Putamen (tissue), 1 donor: ENCODE measurements around the gene NT5C1A.

ENCODE experiments used
- DNase-seq: peaks from one replicate; pipeline ENCODE4 v3.0.0-alpha.2; 2016; ENCODE audit warnings: low spot score

Gene NT5C1A

GRCh38 chr1:39689635-39690034 lies 17.7 kb upstream of the NT5C1A start:
- DNase-seq, result no peak

DNA sequence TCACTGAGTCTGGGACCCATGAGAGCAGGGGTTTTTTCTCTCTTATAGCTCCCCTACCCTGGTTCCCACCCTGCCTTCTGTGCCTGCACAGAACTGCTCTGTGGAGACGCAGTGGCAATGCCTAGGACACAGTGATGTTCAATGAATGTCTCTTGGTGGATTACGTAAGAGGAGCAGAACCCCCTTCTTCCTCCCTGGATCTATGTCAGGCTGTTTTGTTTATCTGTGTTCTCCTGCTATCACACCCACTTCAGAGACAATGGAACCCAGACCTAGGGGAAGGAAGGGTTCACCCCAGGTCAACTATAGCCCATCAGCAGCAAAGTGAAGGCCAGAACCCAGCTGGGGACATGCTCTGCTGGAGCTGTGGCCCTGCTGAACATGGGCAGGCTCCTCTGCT lies 17.3 kb upstream of the NT5C1A start:
- DNase-seq, result no peak

- no peak for DNase-seq
Measured at GRCh38 chr1:39688706-39689105, 16.8 kb upstream of the NT5C1A start.

DNA sequence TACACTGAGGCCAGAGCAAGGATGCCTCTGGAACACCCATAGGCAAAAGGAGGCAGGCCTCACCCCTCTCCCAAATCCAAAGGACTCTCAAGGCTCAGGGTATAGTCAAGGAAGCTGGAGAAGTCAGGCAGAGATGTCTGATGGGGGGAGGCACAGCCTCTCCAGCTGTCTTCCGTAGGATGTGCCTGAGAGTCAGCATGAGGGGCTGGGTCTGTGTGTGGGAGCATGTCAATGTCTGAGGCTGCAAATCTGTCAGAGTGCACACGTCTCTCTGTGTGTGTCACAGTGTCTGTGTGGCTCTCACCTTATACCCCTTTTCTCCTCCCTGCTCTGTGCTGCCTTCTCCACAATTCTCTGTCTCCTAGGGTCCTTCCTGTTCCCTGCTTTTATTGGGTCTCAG lies 15.3 kb upstream of the NT5C1A start:
- DNase-seq, result peak; percentile 75

GRCh38 chr1:39685071-39685470 lies 13.2 kb upstream of the NT5C1A start:
- no peak for DNase-seq

DNA sequence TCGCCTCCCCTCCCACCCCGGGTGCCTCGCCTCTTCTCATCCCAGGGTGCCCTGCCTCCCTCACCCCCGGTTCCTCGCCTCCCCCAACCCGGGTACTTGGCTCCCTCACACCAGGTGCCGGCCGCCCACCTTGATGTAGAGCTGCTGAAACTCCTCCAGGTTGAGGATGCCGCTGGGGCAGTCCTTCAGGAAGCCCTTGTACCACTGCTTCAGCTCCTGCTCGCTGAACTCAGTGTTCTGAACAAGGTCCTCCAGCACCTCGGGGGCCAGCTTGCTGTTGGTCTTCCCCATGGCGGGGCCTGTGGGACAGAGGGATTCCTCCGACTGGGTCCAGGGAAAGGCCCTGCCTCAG lies 12.4 kb upstream of the NT5C1A start:
- no peak for DNase-seq

DNA sequence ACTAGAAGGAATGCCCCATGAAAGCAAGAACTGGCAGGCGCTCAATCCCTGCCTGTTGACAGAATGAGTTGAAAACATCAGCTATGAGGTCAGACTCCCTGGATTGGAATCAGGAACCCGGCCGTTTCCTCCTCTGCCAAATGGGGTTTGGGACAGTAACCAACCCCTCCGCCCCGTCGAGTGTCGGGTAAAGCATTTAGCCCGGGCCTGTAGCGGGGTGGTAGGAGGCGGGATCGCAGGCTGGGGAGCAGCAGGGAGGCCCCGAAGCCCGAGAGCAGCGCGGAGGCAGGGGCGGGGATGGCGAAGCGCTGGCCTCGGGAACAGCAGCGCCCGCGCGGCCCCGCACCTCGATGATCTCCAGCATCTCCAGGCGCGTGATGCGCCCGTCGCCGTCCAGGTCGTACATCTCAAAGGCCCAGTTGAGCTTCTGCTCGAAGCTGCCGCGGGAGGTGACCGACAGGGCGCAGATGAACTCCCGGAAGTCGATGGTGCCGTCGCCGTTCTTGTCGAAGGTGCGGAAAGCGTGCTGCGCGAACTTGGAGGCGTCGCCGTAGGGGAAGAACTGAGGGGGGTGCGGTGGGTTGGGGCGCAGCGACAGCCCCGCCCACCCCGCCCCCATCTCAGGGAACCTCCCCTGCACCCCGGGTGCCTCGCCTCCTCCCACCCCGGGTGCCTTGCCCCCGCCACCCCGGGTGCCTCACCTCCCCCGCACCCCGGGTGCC lies 11.8 kb upstream of the NT5C1A start:
- DNase-seq, result no peak

DNA sequence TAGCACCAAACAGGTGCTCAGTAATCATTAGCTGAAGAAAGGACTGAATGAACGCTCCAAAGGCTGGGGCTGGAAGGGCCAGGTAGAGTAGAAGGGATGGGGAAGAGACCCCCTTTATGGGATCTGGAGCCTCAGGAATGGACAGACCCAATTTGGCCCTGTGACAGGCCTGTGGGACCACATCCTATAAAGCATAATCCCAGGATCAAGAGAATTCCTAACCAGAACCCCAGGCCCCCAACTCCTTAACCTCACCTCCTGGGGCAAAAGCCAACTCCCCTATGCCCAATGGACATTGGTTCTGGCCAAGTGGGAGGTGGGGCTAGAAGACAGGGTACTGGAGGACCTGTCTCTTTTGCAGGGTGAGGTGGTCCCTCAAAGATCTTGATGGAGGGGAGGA lies 10.1 kb upstream of the NT5C1A start:
- DNase-seq, result no peak

GRCh38 chr1:39681294-39681693 lies 9.4 kb upstream of the NT5C1A start:
- DNase-seq, result no peak

DNA sequence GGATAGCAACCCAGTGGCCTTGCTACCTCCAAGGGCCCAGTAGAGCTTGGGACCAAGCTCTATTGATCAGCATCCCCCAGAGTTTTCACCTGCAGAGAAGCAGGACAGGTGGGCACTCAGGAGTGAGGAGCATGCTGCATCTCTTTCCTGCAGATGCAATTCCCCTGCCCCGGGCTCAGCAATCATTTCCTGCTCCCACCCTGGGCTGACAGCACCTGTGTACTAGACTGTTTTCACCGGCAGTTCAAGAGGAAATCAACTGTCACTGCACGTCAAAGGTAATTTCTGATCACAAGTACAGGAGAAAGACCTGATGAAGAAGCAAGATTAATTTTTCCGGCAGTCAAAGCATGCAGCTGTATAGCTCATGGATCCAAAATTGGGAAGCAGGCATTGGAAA lies 8.8 kb upstream of the NT5C1A start:
- DNase-seq, result no peak

DNA sequence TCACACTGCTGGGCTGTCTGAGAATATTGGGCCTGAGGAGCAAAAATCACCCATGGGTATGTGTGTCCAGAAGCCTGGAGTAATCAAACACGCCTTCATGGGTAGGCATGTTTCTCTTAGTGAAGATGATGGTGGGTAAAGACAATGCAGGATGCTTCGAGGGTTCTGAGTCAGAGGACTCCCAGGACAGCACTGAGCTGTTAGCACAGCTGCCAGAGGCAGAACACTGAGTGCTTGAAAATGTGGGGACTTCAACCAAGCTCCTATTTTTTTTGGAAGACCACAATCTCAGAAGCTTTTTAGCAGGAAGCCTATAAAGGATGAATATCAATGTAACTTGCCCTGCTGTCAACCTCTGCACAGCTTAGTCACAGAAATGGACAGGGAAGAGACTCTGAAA lies 7.9 kb upstream of the NT5C1A start:
- DNase-seq, result no peak

GRCh38 chr1:39678889-39679288 lies 7.0 kb upstream of the NT5C1A start:
- no peak for DNase-seq

- no peak for DNase-seq
Measured at GRCh38 chr1:39677645-39678044, 5.7 kb upstream of the NT5C1A start.

DNA sequence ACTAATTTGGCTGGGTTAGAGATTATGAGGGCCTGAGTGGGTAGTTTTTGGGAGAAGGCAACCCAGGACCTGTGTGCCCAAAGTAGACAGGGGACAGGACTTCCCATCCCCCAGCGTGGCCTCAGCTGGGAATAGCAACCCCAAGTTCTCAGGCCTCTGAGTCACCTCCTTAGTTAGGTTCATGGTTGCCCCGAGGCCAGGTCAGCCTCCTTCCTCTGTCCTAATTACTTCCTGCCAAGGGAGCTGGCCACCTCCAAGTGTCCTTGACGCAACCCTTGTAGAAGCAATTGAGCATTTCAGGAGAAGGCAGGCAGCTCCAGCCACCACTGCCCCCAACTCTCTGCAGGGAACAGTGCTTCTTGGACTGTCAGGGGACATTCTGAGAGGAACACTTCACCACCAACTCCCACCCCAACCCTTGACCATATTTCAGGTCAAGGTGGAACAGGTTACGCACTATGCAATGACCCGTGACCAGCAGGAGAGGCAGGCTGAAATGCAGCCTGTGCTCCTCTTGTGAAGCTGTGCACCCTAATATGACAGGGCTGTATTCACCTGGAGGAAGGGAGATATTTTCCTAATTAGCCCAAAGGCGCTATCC lies 5.1 kb upstream of the NT5C1A start:
- DNase-seq, result no peak

DNA sequence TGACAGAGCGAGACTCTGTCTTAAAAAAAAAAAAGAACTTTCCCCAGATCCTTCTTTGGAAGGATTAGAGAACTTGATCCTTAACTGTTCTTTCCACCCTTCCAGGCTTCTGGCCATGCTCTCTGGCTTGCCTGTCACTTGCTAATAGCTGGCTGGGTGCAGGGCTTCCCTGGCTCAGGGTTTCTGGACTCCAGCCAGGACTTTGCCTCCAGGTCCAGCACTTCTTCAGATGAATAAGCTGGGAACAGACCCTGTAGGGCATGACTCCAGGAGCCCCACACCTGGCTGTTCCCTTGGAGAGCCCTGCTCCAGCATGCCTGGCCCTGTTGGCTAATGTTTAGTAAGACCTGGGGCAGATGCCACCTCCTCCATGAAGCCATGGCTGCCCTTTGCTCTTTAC lies 3.3 kb upstream of the NT5C1A start:
- DNase-seq, result no peak

- no peak for DNase-seq
Measured at GRCh38 chr1:39673215-39673614, 1.3 kb upstream of the NT5C1A start.

DNA sequence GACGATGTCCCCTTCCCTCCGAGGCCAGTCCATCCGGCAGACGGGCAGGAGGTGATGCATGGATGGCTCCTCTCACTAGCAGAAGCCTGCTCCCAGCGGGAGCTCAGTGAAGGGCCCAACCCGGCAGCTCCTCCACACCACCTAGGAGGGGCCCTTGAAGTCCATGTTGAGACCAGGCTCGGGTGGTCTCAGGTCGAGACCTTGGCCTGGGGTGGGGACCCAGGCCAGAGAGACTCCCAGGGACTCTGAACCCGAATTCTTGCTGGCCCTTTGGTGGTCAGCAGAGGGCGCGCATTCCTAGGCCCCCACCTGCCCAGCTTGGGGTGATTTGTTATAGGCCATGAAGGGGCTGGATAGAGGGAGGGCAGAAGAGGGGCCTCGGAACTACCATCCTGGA lies 642 bp upstream of the NT5C1A start:
- DNase-seq, result no peak

- no peak for DNase-seq
Measured at GRCh38 chr1:39671433-39671792, 494 bp downstream of the NT5C1A start.

GRCh38 chr1:39670689-39671088 lies 1.2 kb downstream of the NT5C1A start:
- DNase-seq, result no peak

DNA sequence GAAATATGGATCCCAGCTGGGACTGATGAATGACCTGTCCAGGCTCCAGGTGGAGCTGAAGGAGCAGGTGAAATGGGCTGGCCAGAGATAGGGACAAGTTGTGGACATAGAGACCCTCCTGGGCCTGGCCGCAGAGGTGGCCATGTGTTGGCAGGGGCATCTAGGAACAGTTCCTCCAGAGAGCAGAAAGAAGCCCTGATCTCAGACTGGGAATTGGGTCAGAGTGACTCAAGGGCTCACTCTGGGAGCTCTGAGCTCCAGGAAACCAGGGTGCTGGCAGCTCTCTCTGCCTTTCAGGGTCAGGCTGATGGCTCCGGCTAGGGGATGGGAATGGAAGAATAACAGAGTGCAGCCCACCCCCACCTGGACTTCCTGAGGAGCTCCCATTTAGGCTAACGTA lies 3.0 kb downstream of the NT5C1A start:
- DNase-seq, result no peak

DNA sequence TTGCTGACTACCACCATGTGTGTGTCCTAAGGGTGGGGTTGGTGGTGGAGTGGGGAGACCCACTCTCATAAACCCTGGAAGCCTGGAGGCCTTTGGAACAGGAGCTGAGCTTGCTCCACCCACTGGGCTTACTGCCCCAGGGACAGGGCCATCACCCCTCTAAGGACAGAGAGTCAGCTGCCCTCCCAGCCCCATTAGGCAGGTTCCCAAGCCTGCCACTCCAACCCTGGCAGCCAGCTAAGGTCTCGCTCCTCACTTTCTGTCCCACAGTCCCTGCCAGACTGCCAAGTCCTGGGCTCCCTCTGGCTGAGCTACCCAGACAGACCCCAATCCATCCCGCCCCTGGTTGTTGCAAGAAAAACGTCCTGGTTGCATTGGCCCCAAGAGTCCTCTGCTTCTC lies 3.8 kb downstream of the NT5C1A start:
- DNase-seq, result no peak

GRCh38 chr1:39666772-39667171 lies 5.1 kb downstream of the NT5C1A start:
- no peak for DNase-seq

DNA sequence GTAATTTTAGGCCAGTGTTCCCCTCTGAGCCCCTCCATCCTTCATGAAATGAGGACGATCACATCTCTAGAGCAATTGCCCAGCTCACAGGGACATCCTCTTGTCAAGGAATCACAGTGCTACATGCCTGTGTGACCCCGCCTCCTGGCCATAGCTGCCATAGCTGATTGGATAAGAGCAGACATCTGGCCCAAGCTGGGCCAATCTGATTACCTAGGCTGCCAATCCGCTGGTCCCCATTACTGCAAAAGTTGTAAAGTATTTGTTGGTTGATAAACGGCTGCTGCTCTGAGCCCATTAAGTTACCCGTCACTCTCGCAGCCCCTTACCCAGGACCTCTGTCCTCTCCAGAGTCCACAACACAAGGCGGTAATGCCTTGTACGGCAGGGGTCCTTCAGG lies 8.3 kb downstream of the NT5C1A start:
- no peak for DNase-seq

GRCh38 chr1:39662861-39663260 lies 9.0 kb downstream of the NT5C1A start:
- DNase-seq, result no peak
